Ecto neural progenitor cell (in vitro differentiated cells): ENCODE data around the gene PGAP1.
A peak's percentile ranks its signal among the peaks of the same experiment; 100 is the strongest.

Experiments
- DNase-seq: peaks from one replicate; pipeline ENCODE4 v3.0.0-alpha.2; 2018; ENCODE audit warnings: low spot score

Gene PGAP1

GRCh38 chr2:196926562-196927375, at the start of gene PGAP1:
PGAP1 (minus strand) TSS chr2:196926707; CDS start chr2:196926616, 91 bp downstream.
- DNase-seq, result peak; percentile 97

- DNase-seq, result no peak
Measured at GRCh38 chr2:196974970-196975369, 48.5 kb upstream of the PGAP1 start.

- no peak for DNase-seq
Measured at GRCh38 chr2:196971574-196972279, 45.2 kb upstream of the PGAP1 start.

GRCh38 chr2:196970099-196970498, 43.6 kb upstream of the PGAP1 start:
- DNase-seq, result no peak

- DNase-seq, result no peak
Measured at GRCh38 chr2:196968516-196968915, 42.0 kb upstream of the PGAP1 start.

- no peak for DNase-seq
Measured at GRCh38 chr2:196967775-196968174, 41.3 kb upstream of the PGAP1 start.

- no peak for DNase-seq
Measured at GRCh38 chr2:196967116-196967515, 40.6 kb upstream of the PGAP1 start.

- DNase-seq, result no peak
Measured at GRCh38 chr2:196966061-196966460, 39.6 kb upstream of the PGAP1 start.

- DNase-seq, result no peak
Measured at GRCh38 chr2:196965651-196966050, 39.1 kb upstream of the PGAP1 start.

GRCh38 chr2:196963961-196964360, 37.5 kb upstream of the PGAP1 start:
- no peak for DNase-seq

- DNase-seq, result no peak
Measured at GRCh38 chr2:196963043-196963442, 36.5 kb upstream of the PGAP1 start.

- DNase-seq, result no peak
Measured at GRCh38 chr2:196962325-196962724, 35.8 kb upstream of the PGAP1 start.

GRCh38 chr2:196961889-196962288, 35.4 kb upstream of the PGAP1 start:
- DNase-seq, result no peak

GRCh38 chr2:196959734-196960338, 33.3 kb upstream of the PGAP1 start:
- no peak for DNase-seq

- DNase-seq, result no peak
Measured at GRCh38 chr2:196959281-196959680, 32.8 kb upstream of the PGAP1 start.

- no peak for DNase-seq
Measured at GRCh38 chr2:196957881-196958525, 31.5 kb upstream of the PGAP1 start.

- DNase-seq, result peak; percentile 55
Measured at GRCh38 chr2:196957442-196957841, 30.9 kb upstream of the PGAP1 start.

GRCh38 chr2:196956069-196956468, 29.6 kb upstream of the PGAP1 start:
- DNase-seq, result no peak

GRCh38 chr2:196955036-196955435, 28.5 kb upstream of the PGAP1 start:
- DNase-seq, result no peak

- DNase-seq, result no peak
Measured at GRCh38 chr2:196954001-196954400, 27.5 kb upstream of the PGAP1 start.

GRCh38 chr2:196952936-196953335, 26.4 kb upstream of the PGAP1 start:
- DNase-seq, result no peak

- no peak for DNase-seq
Measured at GRCh38 chr2:196951973-196952372, 25.5 kb upstream of the PGAP1 start.

- no peak for DNase-seq
Measured at GRCh38 chr2:196949116-196949515, 22.6 kb upstream of the PGAP1 start.
